OCI-LY1 (cell line): ENCODE data around the gene GTPBP10.

Source experiments
- H2AFZ ChIP-seq: fragments of 200-600 bp; sonication (generic), shearing (Covaris generic); 2 replicates; pipeline ENCODE4 v1.6.0; 2014; ENCODE audit warnings: antibody characterized with exemption, mild to moderate bottlenecking, low read length
- H3F3A ChIP-seq: fragments of 200-600 bp; sonication (generic), shearing (Covaris generic); 2 replicates; pipeline ENCODE4 v1.6.0; 2014; ENCODE audit warnings: mild to moderate bottlenecking, antibody characterized with exemption, low read length, moderate library complexity; ENCODE audit not compliant: insufficient read depth
- H3K27ac ChIP-seq: fragments of 200-600 bp; sonication (generic); 2 replicates; pipeline ENCODE4 v1.5.1; 2014; ENCODE audit warnings: low read length, mixed run types, mild to moderate bottlenecking, low read depth; ENCODE audit not compliant: poor library complexity, severe bottlenecking
- H3K27me3 ChIP-seq: fragments of 200-600 bp; sonication (generic); 2 replicates; pipeline ENCODE4 v1.6.0; 2014; ENCODE audit warnings: antibody characterized with exemption, mild to moderate bottlenecking, low read length, moderate library complexity; ENCODE audit not compliant: insufficient read depth
- H3K36me3 ChIP-seq: fragments of 200-600 bp; sonication (generic); 2 replicates; pipeline ENCODE4 v1.6.1; 2014; ENCODE audit warnings: mild to moderate bottlenecking, antibody characterized with exemption, low read length, moderate library complexity, mixed read lengths; ENCODE audit not compliant: insufficient read depth
- H3K4me1 ChIP-seq: fragments of 200-600 bp; sonication (generic); 2 replicates; pipeline ENCODE4 v1.5.1; 2014; ENCODE audit warnings: mild to moderate bottlenecking, low read length, moderate library complexity; ENCODE audit not compliant: insufficient read depth, severe bottlenecking
- H3K4me2 ChIP-seq: fragments of 200-600 bp; sonication (generic), shearing (Covaris generic); 2 replicates; pipeline ENCODE4 v1.6.1; 2014; ENCODE audit warnings: low read length
- H3K4me3 ChIP-seq: fragments of 200-600 bp; sonication (generic); 2 replicates; pipeline ENCODE4 v1.5.1; 2014; ENCODE audit warnings: low read length, low read depth, mild to moderate bottlenecking, mixed read lengths; ENCODE audit not compliant: poor library complexity, severe bottlenecking
- H3K79me2 ChIP-seq: fragments of 200-600 bp; shearing (Covaris generic); 2 replicates; pipeline ENCODE4 v1.6.1; 2016; ENCODE audit warnings: mixed run types, low read length, mixed read lengths; ENCODE audit not compliant: insufficient read depth
- H3K9ac ChIP-seq: fragments of 200-600 bp; sonication (generic), shearing (Covaris generic); 2 replicates; pipeline ENCODE4 v1.6.1; 2014; ENCODE audit warnings: mild to moderate bottlenecking, low read length, mixed read lengths
- H3K9me2 ChIP-seq: fragments of 200-600 bp; sonication (generic), shearing (Covaris generic); 2 replicates; pipeline ENCODE4 v1.6.1; 2014; ENCODE audit warnings: low read depth, mild to moderate bottlenecking, low read length, mixed read lengths
- H3K9me3 ChIP-seq: fragments of 200-600 bp; shearing (Covaris generic); 2 replicates; pipeline ENCODE4 v1.6.1; 2014; ENCODE audit warnings: low read length, mixed read lengths
- H4K20me1 ChIP-seq: fragments of 200-600 bp; sonication (generic), shearing (Covaris generic); 2 replicates; pipeline ENCODE4 v1.6.0; 2016; ENCODE audit warnings: mild to moderate bottlenecking, low read length; ENCODE audit not compliant: insufficient read depth
- CTCF ChIP-seq: fragments of 200-600 bp; sonication (generic), shearing (Covaris generic); IDR thresholded peaks from 2 replicates; pipeline ENCODE4 v1.5.1; 2017; ENCODE audit warnings: mild to moderate bottlenecking, antibody characterized with exemption, low read length, moderate library complexity, mixed read lengths
- EZH2 ChIP-seq: fragments of 200-600 bp; sonication (generic), shearing (Covaris generic); IDR thresholded peaks from 2 replicates; pipeline ENCODE4 v1.8.0; 2017; ENCODE audit warnings: borderline replicate concordance, mixed run types, mild to moderate bottlenecking, antibody characterized with exemption, low read length, moderate library complexity, mixed read lengths

GTPBP10 gene, protein sequence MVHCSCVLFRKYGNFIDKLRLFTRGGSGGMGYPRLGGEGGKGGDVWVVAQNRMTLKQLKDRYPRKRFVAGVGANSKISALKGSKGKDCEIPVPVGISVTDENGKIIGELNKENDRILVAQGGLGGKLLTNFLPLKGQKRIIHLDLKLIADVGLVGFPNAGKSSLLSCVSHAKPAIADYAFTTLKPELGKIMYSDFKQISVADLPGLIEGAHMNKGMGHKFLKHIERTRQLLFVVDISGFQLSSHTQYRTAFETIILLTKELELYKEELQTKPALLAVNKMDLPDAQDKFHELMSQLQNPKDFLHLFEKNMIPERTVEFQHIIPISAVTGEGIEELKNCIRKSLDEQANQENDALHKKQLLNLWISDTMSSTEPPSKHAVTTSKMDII

GRCh38 chr7:90346336-90347125 is at the start of gene GTPBP10:
Gene GTPBP10, plus strand, starts transcription at chr7:90346716. Its CDS starts 26 bp downstream, at chr7:90346742.
- Histone ChIP-seq H3K9ac (peak within 1 kb of the TSS; percentile 90), H3K79me2 (peaks cover 44% of the 10 kb centered on the region), H2AFZ (peak within 1 kb of the TSS; percentile 61), H3F3A (no peaks in the 10 kb centered on the region), H3K4me2 (peak within 1 kb of the TSS; percentile 87), H3K27ac (peak within 1 kb of the TSS; percentile 84), H3K9me2 (no peaks in the 10 kb centered on the region), H3K27me3 (no peaks in the 10 kb centered on the region), H3K4me3 (peak within 1 kb of the TSS; percentile 93), H3K9me3 (no peaks in the 10 kb centered on the region), H3K36me3 (peaks cover 28% of the 10 kb centered on the region), H4K20me1 (no peaks in the 10 kb centered on the region), H3K4me1 (peaks cover 22% of the 10 kb centered on the region)
- peak; percentile 89 for TF ChIP-seq CTCF
- no peak for TF ChIP-seq EZH2

DNA sequence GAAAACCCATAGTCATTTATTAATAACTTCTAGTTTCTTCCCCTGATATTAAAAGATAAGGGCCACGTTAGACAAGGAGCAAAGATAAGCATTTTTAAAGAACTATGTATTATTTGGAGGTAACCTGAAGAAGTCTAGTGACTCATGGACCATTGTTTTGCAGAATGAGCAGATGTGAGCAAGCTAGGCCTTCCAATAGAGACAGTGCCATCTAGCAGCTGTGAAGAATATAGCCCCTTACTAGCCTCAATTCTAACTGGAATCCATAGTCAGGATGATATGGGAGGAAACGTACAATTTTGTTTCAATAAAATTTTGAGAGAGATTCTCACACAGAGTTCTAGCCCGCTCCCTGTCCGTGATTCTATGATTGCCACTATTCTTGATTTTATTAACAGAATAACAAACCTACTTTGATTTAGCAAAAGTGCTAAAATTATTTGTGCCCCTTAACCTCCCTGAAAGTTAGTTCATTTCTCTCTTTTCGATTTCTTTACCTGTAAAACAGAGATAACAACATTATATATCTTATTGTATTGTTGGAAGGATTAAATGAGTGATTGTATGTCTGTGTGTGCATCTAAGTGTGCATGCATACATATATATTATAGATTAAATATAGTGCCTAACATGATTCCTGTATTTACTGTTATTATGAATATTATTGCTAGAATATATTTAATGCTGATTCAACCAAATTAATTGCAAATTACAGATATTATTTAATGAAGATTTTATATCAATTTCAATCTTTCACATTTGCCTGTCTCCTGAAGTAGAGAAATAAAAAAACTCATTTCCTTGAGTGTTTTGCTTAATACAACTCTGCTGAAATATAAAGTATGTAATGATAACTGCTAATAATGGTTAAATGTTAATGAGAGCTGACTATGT is 48.1 kb upstream of the GTPBP10 start:
- no peak overlapping the region for H3K4me2 ChIP-seq
- no peaks in the 10 kb centered on the region for H3K9me3 ChIP-seq
- H3K9ac ChIP-seq = no peak overlapping the region
- no peak for TF ChIP-seq EZH2
- TF ChIP-seq CTCF = peak; percentile 79
- no peak overlapping the region for H2AFZ ChIP-seq
- no peaks in the 10 kb centered on the region for H3K4me1 ChIP-seq
- H3K27me3 ChIP-seq = no peaks in the 10 kb centered on the region
- no peaks in the 10 kb centered on the region for H3K79me2 ChIP-seq
- H3K4me3 ChIP-seq = no peak overlapping the region
- H4K20me1 ChIP-seq = no peaks in the 10 kb centered on the region
- no peaks in the 10 kb centered on the region for H3K9me2 ChIP-seq
- no peaks in the 10 kb centered on the region for H3F3A ChIP-seq
- H3K27ac ChIP-seq = no peak overlapping the region
- no peaks in the 10 kb centered on the region for H3K36me3 ChIP-seq

DNA sequence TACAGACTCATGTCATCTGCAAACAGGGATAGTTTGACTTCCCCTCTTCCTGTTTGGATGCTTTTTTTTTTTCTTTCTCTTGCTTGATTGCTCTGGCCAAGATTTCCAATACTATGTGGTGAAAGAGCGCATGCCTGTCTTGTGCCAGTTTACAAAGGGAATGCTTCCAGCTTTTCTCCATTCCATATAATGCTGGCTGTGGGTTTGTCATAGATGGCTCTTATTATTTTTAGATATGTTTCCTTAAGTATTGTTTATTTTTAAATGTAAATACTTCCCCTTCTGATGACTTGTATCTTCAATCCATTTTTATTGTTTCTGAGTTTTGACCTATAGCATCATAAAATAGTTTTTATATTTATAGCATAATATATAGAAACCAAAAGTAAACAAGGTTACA is 43.3 kb upstream of the GTPBP10 start:
- TF ChIP-seq EZH2 (no peak), CTCF (no peak)
- Histone ChIP-seq H3K36me3 (no peaks in the 10 kb centered on the region), H3K4me3 (no peak overlapping the region), H3K9me2 (no peaks in the 10 kb centered on the region), H3K27ac (no peak overlapping the region), H3K27me3 (no peaks in the 10 kb centered on the region), H3K4me2 (no peak overlapping the region), H3K9me3 (no peaks in the 10 kb centered on the region), H3K9ac (no peak overlapping the region), H3K4me1 (no peaks in the 10 kb centered on the region), H4K20me1 (no peaks in the 10 kb centered on the region), H3K79me2 (no peaks in the 10 kb centered on the region), H3F3A (no peaks in the 10 kb centered on the region), H2AFZ (no peak overlapping the region)
